Activated T-helper 17 cell treated with anti-CD3 and anti-CD28 coated beads, Interleukin-2, amount 50 U/mL, for 72 hours (primary cell): ENCODE data around the gene P2RX3. TPM values are rescaled to one million over a fixed set of nuclear protein-coding genes. Genes with fewer than 3 reads are reported as not detected.
"Not testable (repeated sequence)": the region's sequence is repeated elsewhere in the genome, so short reads cannot be mapped to it uniquely, and the experiment has no call there.

Source experiments
- ATAC-seq: fragments of 150-1000 bp; cut with Tn5 transposase; replicated peaks from 2 replicates; pipeline ENCODE4 v1.10.0; 2021; ENCODE audit warnings: mild to moderate bottlenecking, moderate library complexity
- H3K27ac Mint-ChIP-seq: one replicate; pipeline ENCODE4 v1.8.0; 2022; ENCODE audit warnings: mixed read lengths
- H3K27me3 Mint-ChIP-seq: one replicate; pipeline ENCODE4 v1.8.0; 2022; ENCODE audit warnings: mixed read lengths
- H3K36me3 Mint-ChIP-seq: one replicate; pipeline ENCODE4 v1.8.0; 2022; ENCODE audit warnings: low read depth, mild to moderate bottlenecking, mixed read lengths
- H3K4me1 Mint-ChIP-seq: one replicate; pipeline ENCODE4 v1.8.0; 2022; ENCODE audit warnings: mixed read lengths
- H3K4me3 Mint-ChIP-seq: one replicate; pipeline ENCODE4 v1.8.0; 2022; ENCODE audit warnings: mild to moderate bottlenecking, mixed read lengths
- H3K9me3 Mint-ChIP-seq: one replicate; pipeline ENCODE4 v1.8.0; 2022; ENCODE audit warnings: mixed read lengths
- total RNA-seq, 2 donors: library from RNA; stranded (reverse); gene quantifications; one replicate each; pipeline ENCODE4 v1.2.3, GENCODE V29; 2022

The P2RX3 gene
- total RNA-seq, 2 donors from 2014 or later, result not detected

GRCh38 chr11:57395905-57396623 lies 57.9 kb downstream of the P2RX3 start:
- Mint-ChIP-seq H3K4me1 (no peaks in the 10 kb centered on the region), H3K27me3 (no peaks in the 10 kb centered on the region), H3K36me3 (no peaks in the 10 kb centered on the region), H3K4me3 (no peak overlapping the region), H3K9me3 (no peaks in the 10 kb centered on the region), H3K27ac (no peak overlapping the region)
- no peak for ATAC-seq

- Mint-ChIP-seq H3K27ac (no peak overlapping the region), H3K27me3 (no peaks in the 10 kb centered on the region), H3K4me3 (no peak overlapping the region), H3K9me3 (no peaks in the 10 kb centered on the region), H3K36me3 (no peaks in the 10 kb centered on the region), H3K4me1 (no peaks in the 10 kb centered on the region)
- ATAC-seq, result no peak
Measured at GRCh38 chr11:57396744-57397143, 58.6 kb downstream of the P2RX3 start.

DNA sequence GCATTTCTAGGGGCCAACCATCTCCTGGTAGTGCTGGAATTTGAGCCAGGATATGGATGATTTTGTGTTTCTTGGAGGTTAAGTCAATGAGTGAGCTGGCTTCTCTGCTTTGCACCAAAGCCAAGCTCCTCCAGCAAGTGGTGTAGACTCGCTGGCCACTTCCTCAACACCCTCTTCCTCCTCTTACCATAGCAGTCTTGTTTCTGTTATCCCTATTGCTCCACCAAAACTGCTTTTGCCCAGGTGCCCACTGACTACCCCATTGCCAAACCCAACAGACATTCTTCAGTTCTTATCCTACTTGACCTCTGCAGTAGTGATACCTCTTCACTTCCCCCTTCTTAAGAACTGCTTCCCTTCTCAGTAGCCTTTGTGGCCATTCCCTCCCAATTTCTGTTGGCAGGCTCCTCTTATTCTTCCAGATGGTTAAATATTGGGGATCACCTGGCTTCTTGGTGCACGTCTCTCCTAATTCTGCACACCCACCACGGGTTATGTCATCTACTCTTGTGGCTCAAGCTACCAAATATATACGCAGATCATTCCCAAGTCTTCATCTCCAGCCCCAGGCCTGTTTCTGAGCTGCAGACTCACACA lies 59.3 kb downstream of the P2RX3 start:
- no peaks in the 10 kb centered on the region for H3K9me3 Mint-ChIP-seq
- H3K27ac Mint-ChIP-seq, result no peak overlapping the region
- H3K36me3 Mint-ChIP-seq, result peaks cover under 1% of the 10 kb centered on the region
- no peaks in the 10 kb centered on the region for H3K4me1 Mint-ChIP-seq
- no peaks in the 10 kb centered on the region for H3K27me3 Mint-ChIP-seq
- ATAC-seq, result no peak
- no peak overlapping the region for H3K4me3 Mint-ChIP-seq

DNA sequence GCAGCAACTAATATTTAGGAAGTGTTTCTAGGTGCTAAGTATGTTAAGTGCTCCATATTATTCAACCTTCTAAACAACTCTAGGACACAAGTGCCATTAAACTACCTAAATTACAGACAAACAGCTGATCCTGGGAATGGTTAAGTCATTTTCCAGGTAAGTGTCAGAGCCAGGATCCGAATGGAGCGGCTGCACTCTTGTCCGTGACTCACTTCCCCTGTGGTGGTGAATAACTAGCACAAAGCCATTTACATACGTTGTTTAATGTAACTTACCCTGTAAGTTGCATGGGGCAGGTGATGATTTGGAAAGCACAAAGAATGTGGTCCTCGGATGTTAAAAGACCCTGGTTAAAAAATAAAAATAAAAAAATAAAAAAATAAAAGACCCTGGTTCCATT lies 61.1 kb downstream of the P2RX3 start:
- H3K9me3 Mint-ChIP-seq, result no peaks in the 10 kb centered on the region
- no peaks in the 10 kb centered on the region for H3K27me3 Mint-ChIP-seq
- H3K4me3 Mint-ChIP-seq, result no peak overlapping the region
- H3K27ac Mint-ChIP-seq, result no peak overlapping the region
- H3K4me1 Mint-ChIP-seq, result no peaks in the 10 kb centered on the region
- peaks cover 18% of the 10 kb centered on the region for H3K36me3 Mint-ChIP-seq
- ATAC-seq, result no peak

DNA sequence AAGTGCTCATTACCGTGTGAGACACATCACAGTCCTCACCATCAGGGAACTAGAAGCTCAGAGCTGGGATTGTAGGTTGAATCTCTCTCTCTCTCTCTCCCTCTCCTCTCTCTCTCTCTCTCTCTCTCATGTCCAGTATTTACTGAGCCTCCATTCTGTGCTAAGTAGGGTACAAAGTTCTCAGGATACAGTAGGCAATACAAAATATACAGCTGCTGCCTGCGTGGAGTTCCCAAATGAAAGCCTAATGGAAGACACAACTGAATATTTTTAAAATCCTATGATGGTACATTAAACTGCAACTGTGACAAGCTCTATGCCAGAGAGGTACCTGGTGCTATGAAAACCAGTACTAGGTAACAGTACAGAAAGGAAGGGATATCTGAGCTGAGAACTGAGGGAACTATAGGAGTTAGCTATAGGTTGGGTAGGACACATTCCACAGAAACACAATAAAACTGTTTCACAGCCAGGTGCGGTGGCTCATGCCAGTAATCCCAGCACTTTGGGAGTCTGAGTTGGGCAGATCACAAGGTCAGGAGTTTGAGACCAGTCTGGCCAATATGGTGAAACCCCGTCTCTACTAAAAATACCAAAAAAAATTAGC lies 61.9 kb downstream of the P2RX3 start:
- H3K27me3 Mint-ChIP-seq, result no peaks in the 10 kb centered on the region
- no peak for ATAC-seq
- H3K9me3 Mint-ChIP-seq, result no peaks in the 10 kb centered on the region
- H3K4me1 Mint-ChIP-seq, result peaks cover 8% of the 10 kb centered on the region
- no peak overlapping the region for H3K4me3 Mint-ChIP-seq
- no peak overlapping the region for H3K27ac Mint-ChIP-seq
- H3K36me3 Mint-ChIP-seq, result peaks cover 26% of the 10 kb centered on the region

DNA sequence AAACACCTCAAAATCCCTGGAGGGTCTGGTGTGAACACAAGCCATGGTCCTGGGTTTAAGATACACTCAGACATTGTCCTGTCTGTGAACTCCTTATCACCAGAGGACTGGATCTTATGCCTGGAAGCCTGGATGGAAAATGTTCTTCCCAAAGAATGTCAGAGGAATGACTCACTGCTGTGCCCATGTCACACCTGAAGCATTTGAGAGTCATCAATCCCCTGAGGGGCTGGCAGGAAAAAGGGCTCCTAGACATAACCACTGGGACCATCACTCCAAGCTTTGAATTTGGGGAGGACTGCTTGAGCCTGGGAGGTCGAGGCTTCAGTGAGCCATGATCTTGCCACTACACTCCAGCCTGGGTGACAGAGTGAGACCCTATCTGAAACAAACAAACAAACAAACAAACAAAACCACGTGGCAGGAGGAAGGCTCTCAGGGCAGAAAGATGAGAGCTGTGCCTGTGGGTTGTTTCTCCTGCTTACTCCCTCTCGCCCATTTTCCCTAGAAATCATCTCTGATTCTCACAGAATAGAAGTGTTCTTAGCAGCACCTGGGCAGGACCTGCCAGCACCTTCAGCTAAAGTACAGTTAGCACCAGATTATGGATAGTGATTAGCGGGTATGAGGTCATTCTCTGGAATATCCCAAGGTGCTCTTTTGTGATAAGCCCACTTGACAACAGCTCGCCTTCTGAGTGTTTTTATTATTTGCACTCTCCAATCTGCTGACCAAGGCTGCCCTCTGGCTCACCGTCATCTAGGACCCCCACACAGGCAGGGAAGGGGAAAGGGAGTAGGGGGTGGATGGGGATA lies 64.2 kb downstream of the P2RX3 start:
- H3K36me3 Mint-ChIP-seq, result peaks cover 50% of the 10 kb centered on the region
- H3K27ac Mint-ChIP-seq, result peak overlapping the region; percentile 47
- H3K27me3 Mint-ChIP-seq, result no peaks in the 10 kb centered on the region
- ATAC-seq, result no peak
- no peaks in the 10 kb centered on the region for H3K9me3 Mint-ChIP-seq
- H3K4me3 Mint-ChIP-seq, result no peak overlapping the region
- H3K4me1 Mint-ChIP-seq, result peaks cover 31% of the 10 kb centered on the region

DNA sequence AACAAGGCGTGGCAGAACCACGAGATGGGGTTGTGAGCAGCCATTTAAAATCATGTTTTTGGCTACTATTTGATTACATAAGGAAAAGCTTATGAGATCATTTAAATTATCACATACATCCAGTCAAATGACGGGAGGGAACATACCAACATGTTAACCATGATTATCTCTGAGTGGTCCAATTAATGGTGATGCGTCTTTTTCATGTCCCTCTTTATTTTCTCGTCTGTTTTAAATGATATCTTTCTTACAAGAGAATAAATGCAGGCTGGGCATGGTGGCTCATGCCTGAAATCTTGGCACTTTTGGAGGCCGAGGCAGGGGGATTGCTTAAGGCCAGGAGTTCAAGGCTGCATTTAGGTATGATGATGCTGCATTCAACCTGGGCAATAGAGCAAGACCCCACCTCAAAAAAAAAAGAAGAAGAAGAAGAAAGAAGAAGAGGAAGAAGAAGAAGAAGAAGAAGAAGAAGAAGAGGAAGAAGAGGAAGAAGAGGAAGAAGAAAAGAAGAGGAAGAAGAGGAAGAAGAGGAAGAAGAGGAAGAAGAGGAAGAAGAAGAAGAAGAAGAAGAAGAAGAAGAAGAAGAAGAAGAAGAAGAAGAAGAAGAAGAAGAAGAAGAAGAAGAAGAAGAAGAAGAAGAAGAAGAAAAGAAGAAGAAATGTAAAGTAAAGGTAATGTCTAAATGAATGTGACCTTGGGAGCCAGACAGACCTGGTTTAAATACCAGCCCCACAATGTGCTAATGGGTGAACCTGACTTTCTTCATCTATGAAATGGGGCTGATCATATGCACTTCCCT lies 65.0 kb downstream of the P2RX3 start:
- H3K4me3 Mint-ChIP-seq, ATAC-seq, H3K9me3 Mint-ChIP-seq, H3K27me3 Mint-ChIP-seq: not testable (repeated sequence)
- H3K27ac Mint-ChIP-seq, result peak overlapping the region; percentile 47
- H3K4me1 Mint-ChIP-seq, result peaks cover 35% of the 10 kb centered on the region
- peaks cover 58% of the 10 kb centered on the region for H3K36me3 Mint-ChIP-seq

- no peak overlapping the region for H3K27ac Mint-ChIP-seq
- ATAC-seq, result no peak
- H3K4me3 Mint-ChIP-seq, result no peak overlapping the region
- H3K27me3 Mint-ChIP-seq, result no peaks in the 10 kb centered on the region
- peaks cover 63% of the 10 kb centered on the region for H3K36me3 Mint-ChIP-seq
- no peaks in the 10 kb centered on the region for H3K9me3 Mint-ChIP-seq
- peaks cover 35% of the 10 kb centered on the region for H3K4me1 Mint-ChIP-seq
Measured at GRCh38 chr11:57403802-57404147, 65.6 kb downstream of the P2RX3 start.

GRCh38 chr11:57405271-57405860 lies 67.2 kb downstream of the P2RX3 start:
- Mint-ChIP-seq H3K27me3 (no peaks in the 10 kb centered on the region), H3K4me3 (peak overlapping the region; percentile 68), H3K9me3 (no peaks in the 10 kb centered on the region), H3K36me3 (peaks cover 79% of the 10 kb centered on the region), H3K4me1 (peaks cover 41% of the 10 kb centered on the region), H3K27ac (peak overlapping the region; percentile 95)
- no peak for ATAC-seq

- H3K27me3 Mint-ChIP-seq, result no peaks in the 10 kb centered on the region
- H3K4me1 Mint-ChIP-seq, result peaks cover 42% of the 10 kb centered on the region
- peaks cover 90% of the 10 kb centered on the region for H3K36me3 Mint-ChIP-seq
- peak overlapping the region; percentile 68 for H3K4me3 Mint-ChIP-seq
- peak overlapping the region; percentile 95 for H3K27ac Mint-ChIP-seq
- H3K9me3 Mint-ChIP-seq, result no peaks in the 10 kb centered on the region
- peak; percentile 88 for ATAC-seq
Measured at GRCh38 chr11:57406337-57406904, 68.3 kb downstream of the P2RX3 start.

DNA sequence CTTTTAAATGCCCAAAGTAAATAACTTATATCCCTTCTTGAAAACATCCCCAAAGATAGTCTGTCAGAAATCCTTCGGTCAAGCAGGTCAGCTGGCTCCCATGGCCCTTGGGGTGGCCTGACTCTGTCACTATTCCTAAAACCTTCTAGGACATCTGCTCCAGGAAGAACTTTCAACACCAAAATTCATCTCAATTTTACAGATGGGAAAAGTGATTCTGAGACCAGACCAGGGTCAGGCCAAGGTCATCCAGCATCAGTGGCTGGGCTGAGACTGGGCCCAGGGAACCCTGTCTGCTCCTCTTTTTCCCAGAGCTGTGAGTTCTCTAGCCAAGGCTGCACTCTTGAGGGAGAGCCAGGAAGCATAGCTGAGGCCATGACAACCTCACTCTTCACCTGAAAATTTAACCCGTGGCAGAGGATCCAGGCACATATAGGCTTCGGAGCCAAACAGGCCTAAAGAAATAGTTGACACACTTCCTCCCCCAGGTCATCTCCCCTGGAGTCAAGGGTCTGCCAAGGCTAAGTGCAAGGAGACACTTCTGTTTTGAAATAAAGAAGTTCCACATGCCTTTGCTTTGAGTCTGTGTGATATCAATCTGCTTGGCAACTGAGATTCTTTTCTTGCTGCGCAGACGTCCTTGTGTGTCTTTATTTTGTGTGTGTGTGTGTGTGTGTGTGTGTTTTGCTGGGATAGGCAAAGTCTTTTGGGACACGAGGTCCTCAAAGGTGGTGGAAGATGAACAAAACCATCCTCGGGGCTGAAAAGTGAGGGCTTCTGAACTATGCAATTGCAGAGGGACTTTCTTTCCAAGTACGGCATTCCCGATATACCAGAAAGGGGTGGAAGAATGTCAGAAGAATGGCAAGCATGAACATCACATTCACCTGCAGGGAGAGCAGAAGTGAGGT lies 69.1 kb downstream of the P2RX3 start:
- H3K36me3 Mint-ChIP-seq, result peaks cover 98% of the 10 kb centered on the region
- H3K27me3 Mint-ChIP-seq, result no peaks in the 10 kb centered on the region
- peaks cover 42% of the 10 kb centered on the region for H3K4me1 Mint-ChIP-seq
- ATAC-seq, result no peak
- peak overlapping the region; percentile 95 for H3K27ac Mint-ChIP-seq
- no peaks in the 10 kb centered on the region for H3K9me3 Mint-ChIP-seq
- peak overlapping the region; percentile 68 for H3K4me3 Mint-ChIP-seq

DNA sequence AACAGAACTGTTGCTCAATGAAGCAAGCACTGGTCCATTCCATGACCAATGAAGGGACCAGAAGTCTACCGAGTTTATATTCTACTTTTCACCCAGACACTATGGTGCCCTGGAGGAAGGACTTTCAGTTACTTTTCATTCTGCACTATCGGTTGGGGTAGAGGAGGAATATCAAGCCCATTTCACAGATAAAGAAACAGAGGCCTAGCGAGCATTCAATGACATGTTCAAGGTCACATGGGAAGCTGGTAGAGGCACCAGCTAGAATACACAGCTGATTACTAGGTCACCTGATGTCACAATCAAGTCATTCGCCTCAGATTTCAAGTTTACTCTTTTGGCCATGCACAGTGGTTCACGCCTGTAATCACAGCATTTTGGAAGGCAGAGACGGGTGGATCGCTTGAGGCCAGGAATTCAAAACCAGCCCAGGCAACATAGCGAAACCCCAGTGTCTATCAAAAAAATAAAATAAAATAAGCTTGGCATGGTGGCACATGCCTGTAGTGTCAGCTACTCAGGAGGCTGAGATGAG lies 69.9 kb downstream of the P2RX3 start:
- peaks cover 100% of the 10 kb centered on the region for H3K36me3 Mint-ChIP-seq
- no peaks in the 10 kb centered on the region for H3K9me3 Mint-ChIP-seq
- peak overlapping the region; percentile 68 for H3K4me3 Mint-ChIP-seq
- no peak for ATAC-seq
- no peaks in the 10 kb centered on the region for H3K27me3 Mint-ChIP-seq
- peak overlapping the region; percentile 95 for H3K27ac Mint-ChIP-seq
- H3K4me1 Mint-ChIP-seq, result peaks cover 44% of the 10 kb centered on the region
